HCT116 (cell line): ENCODE results near the gene AKR1A1. TPM values are rescaled to one million over a fixed set of nuclear protein-coding genes. Genes with fewer than 3 reads are reported as not detected.
"Not testable (repeated sequence)": the region's sequence is repeated elsewhere in the genome, so short reads cannot be mapped to it uniquely, and the experiment has no call there.

Source experiments
- ATAC-seq: fragments of 200-7000 bp; cut with Tn5 transposase; 2 replicates; pipeline ENCODE4 v1.9.1; 2020; ENCODE audit warnings: mild to moderate bottlenecking, moderate library complexity
- BruUV-seq: library from RNA; stranded (reverse); fragments of 400-500 nt; replicated peaks from 2 replicates; lab custom pipeline; 2021; lab: Mats Ljungman, UMichigan
- CTCF ChIA-PET: fragments of 300-600 bp; sonication (Branson Sonifier 250); formaldehyde crosslinking; loops from one replicate; lab custom pipeline; 2021; ENCODE audit warnings: antibody characterized with exemption; lab: Charles Lee
- POLR2A ChIA-PET: fragments of 300-600, 350-600 bp; sonication (Branson Sonifier 250); formaldehyde crosslinking; loops from one replicate; lab custom pipeline; 2021; ENCODE audit warnings: antibody characterized with exemption; lab: Charles Lee
- RAD21 ChIA-PET, 2 experiments: fragments of 300-600 bp; sonication (Branson Sonifier 250); formaldehyde crosslinking; loops; one replicate each; lab custom pipeline; 2023; ENCODE audit warnings: low total read pairs in 2 of 2; ENCODE audit not compliant: uncharacterized antibody in 2 of 2, unreplicated experiment in 2 of 2, low non-redundant PET in 1 of 2; lab: Charles Lee
- DNase-seq: peaks from one replicate; pipeline ENCODE4 v3.0.0-alpha.2; 2010; ENCODE audit warnings: low read depth, low spot score
- H2AFZ ChIP-seq: fragments of 200-600 bp; shearing (Covaris generic), sonication (generic); 2 replicates; pipeline ENCODE4 v1.6.1; 2017; ENCODE audit warnings: low read depth, mixed run types, mixed read lengths, antibody characterized with exemption, low read length; ENCODE audit not compliant: poor library complexity, severe bottlenecking
- H3K27ac ChIP-seq: 2 replicates; pipeline ENCODE4 v1.5.1; 2012; ENCODE audit warnings: low read depth, low read length
- H3K27me3 ChIP-seq: fragments of 200-600 bp; sonication (generic); 2 replicates; pipeline ENCODE4 v1.6.1; 2016; ENCODE audit warnings: mixed run types, low read length, mixed read lengths; ENCODE audit not compliant: insufficient read depth
- H3K36me3 ChIP-seq, 2 experiments: fragments of 200-500 bp in 1 of 2; fragments of 200-600 bp in 1 of 2; sonication (Bioruptor generic) in 1 of 2; sonication (generic) in 1 of 2; 2 replicates each; pipeline versions ENCODE4 v1.5.1 to v1.6.1; 2014 to 2016; ENCODE audit warnings: low read length in 2 of 2, inconsistent platforms in 1 of 2, mixed read lengths in 1 of 2, mixed run types in 1 of 2; ENCODE audit not compliant: insufficient read depth in 2 of 2, control insufficient read depth in 1 of 2
- H3K4me1 ChIP-seq, 2 experiments: fragments of 200-600 bp in 1 of 2; sonication (generic) in 1 of 2; 2 replicates each; pipeline versions ENCODE4 v1.5.1 to v1.6.1; 2012 to 2017; ENCODE audit warnings: low read length in 2 of 2, inconsistent platforms in 1 of 2, mild to moderate bottlenecking in 1 of 2, mixed read lengths in 1 of 2, mixed run types in 1 of 2, moderate library complexity in 1 of 2; ENCODE audit not compliant: insufficient read depth in 2 of 2, control insufficient read depth in 1 of 2
- H3K4me2 ChIP-seq: fragments of 200-600 bp; sonication (generic); 2 replicates; pipeline ENCODE4 v1.6.1; 2017; ENCODE audit warnings: mixed run types, low read length, mixed read lengths
- H3K4me3 ChIP-seq, 2 experiments: fragments of 200-600 bp in 1 of 2; sonication (generic) in 1 of 2; replicated peaks in 1 of 2; 2 replicates each; pipeline ENCODE4 v1.5.1; 2011 to 2016; ENCODE audit warnings: low read length in 2 of 2, control low read depth in 1 of 2, low read depth in 1 of 2, mild to moderate bottlenecking in 1 of 2, mixed read lengths in 1 of 2, mixed run types in 1 of 2
- H3K79me2 ChIP-seq: fragments of 200-600 bp; sonication (generic); 2 replicates; pipeline ENCODE4 v1.6.1; 2017; ENCODE audit warnings: mild to moderate bottlenecking, mixed run types, low read length, moderate library complexity, mixed read lengths; ENCODE audit not compliant: insufficient read depth
- H3K9ac ChIP-seq: fragments of 200-600 bp; sonication (generic); 2 replicates; pipeline ENCODE4 v1.6.1; 2016; ENCODE audit warnings: low read length, mixed read lengths
- H3K9me2 ChIP-seq: fragments of 200-600 bp; sonication (generic), shearing (Covaris generic); 2 replicates; pipeline ENCODE4 v1.6.1; 2017; ENCODE audit warnings: mixed run types, mild to moderate bottlenecking, moderate library complexity; ENCODE audit not compliant: insufficient read depth
- H3K9me3 ChIP-seq, 2 experiments: fragments of 200-500 bp in 1 of 2; fragments of 200-600 bp in 1 of 2; sonication (Bioruptor generic) in 1 of 2; sonication (generic) in 1 of 2; 2 replicates each; pipeline ENCODE4 v1.6.1; 2014 to 2017; ENCODE audit warnings: low read length in 2 of 2, mixed read lengths in 2 of 2, inconsistent platforms in 1 of 2, low read depth in 1 of 2, mild to moderate bottlenecking in 1 of 2, mixed run types in 1 of 2, moderate library complexity in 1 of 2; ENCODE audit not compliant: control insufficient read depth in 1 of 2, insufficient read depth in 1 of 2
- H4K20me1 ChIP-seq: fragments of 200-600 bp; sonication (generic), shearing (Covaris generic); 2 replicates; pipeline ENCODE4 v1.6.1; 2017; ENCODE audit warnings: mixed run types, mild to moderate bottlenecking, moderate library complexity; ENCODE audit not compliant: insufficient read depth
- CTCF ChIP-seq, 3 experiments: fragments of 200-600 bp in 1 of 3; sonication (generic) in 1 of 3; IDR thresholded peaks in 2 of 3; conservative IDR thresholded peaks in 1 of 3; 2 replicates each; pipeline ENCODE4 v1.5.1; 2012 to 2017; ENCODE audit warnings: low read depth in 2 of 3, low read length in 2 of 3, antibody characterized with exemption in 1 of 3, borderline replicate concordance in 1 of 3, control low read depth in 1 of 3, mild to moderate bottlenecking in 1 of 3, mixed read lengths in 1 of 3, mixed run types in 1 of 3, moderate library complexity in 1 of 3; ENCODE audit not compliant: insufficient read depth in 1 of 3
- FOSL1 ChIP-seq: IDR thresholded peaks from 2 replicates; pipeline ENCODE4 v1.6.1; 2012; ENCODE audit warnings: low read depth
- JUND ChIP-seq: IDR thresholded peaks from 2 replicates; pipeline ENCODE4 v1.6.1; 2012
- POLR2AphosphoS5 ChIP-seq: IDR thresholded peaks from 2 replicates; pipeline ENCODE4 v1.6.1; 2011; ENCODE audit warnings: mild to moderate bottlenecking, low read depth, low read length, moderate library complexity
- RAD21 ChIP-seq: IDR thresholded peaks from 2 replicates; pipeline ENCODE4 v1.6.1; 2012; ENCODE audit warnings: low read depth, mild to moderate bottlenecking
- SIN3A ChIP-seq: IDR thresholded peaks from 2 replicates; pipeline ENCODE4 v1.6.1; 2012; ENCODE audit warnings: low read depth
- YY1 ChIP-seq: IDR thresholded peaks from 2 replicates; pipeline ENCODE4 v1.6.1; 2011; ENCODE audit warnings: low read length, low read depth, moderate library complexity, mild to moderate bottlenecking; ENCODE audit not compliant: insufficient replicate concordance; ENCODE audit errors: extremely low read depth
- intact Hi-C: fragments of 100-400 bp; cut with micrococcal nuclease; formaldehyde crosslinking; loops from 2 replicates; pipeline ENCODE4 v1.10.0; 2022
- total RNA-seq: library from RNA; stranded (reverse); gene quantifications from one replicate; pipeline ENCODE4 v1.2.1, GENCODE V29; 2021; ENCODE audit not compliant: unreplicated experiment

AKR1A1 gene
- total RNA-seq, 1 experiment from 2014 or later: 199 TPM

GRCh38 chr1:45522324-45523104 lies 28.1 kb upstream of the AKR1A1 start:
- ATAC-seq: peak; percentile 63

GRCh38 chr1:45523516-45523915 lies 27.1 kb upstream of the AKR1A1 start:
- DNase-seq, H3K9me3 ChIP-seq, H3K4me3 ChIP-seq, BruUV-seq, H3K9me2 ChIP-seq, H3K27me3 ChIP-seq, ATAC-seq: not testable (repeated sequence)
- Histone ChIP-seq H4K20me1 (peaks cover 14% of the 10 kb centered on the region; the same call in 1 of the 2 replicates), H2AFZ (peak overlapping the region; percentile 98), H3K36me3 (peaks cover 4 to 14% of the 10 kb centered on the region in 2 experiments; a peak in 2 of 4 replicates), H3K79me2 (peaks cover 32% of the 10 kb centered on the region), H3K4me2 (peak overlapping the region; percentile 90), H3K27ac (peak overlapping the region; percentile 89), H3K4me1 (peaks cover 13 to 40% of the 10 kb centered on the region in 2 experiments; a peak in 3 of 4 replicates), H3K9ac (peak overlapping the region; percentile 99)
- RAD21 ChIA-PET: interaction anchor here in 1 of 2 experiments (1.3 kb wide), 1 partner anchor 46 kb away, joined by 4 read pairs; no protein-coding TSS in a partner anchor
- CTCF ChIA-PET: interaction anchor here (1.4 kb wide), 1 partner anchor 12 kb away, joined by 4 read pairs; no protein-coding TSS in a partner anchor
- intact Hi-C loops: loop anchor here (2.0 to 10.0 kb wide), 3 partner anchors 27 to 161 kb away; partner anchors contain the start of genes AKR1A1, GPBP1L1 and TMEM69
- POLR2A ChIA-PET: interaction anchor here (1.3 to 3.7 kb wide), 6 partner anchors 10 to 802 kb away, joined by 3 to 61 read pairs (median 8); partner anchors contain the start of genes AKR1A1, CCDC163 and MMACHC

More at GRCh38 chr1:45522324-45523104, 28.1 kb upstream of the AKR1A1 start:
- peaks cover 13 to 40% of the 10 kb centered on the region in 2 experiments; a peak in 3 of 4 replicates for H3K4me1 ChIP-seq
- H3K4me2 ChIP-seq: peak overlapping the region; percentile 90
- H2AFZ ChIP-seq: peak overlapping the region; percentile 98
- H3K27me3 ChIP-seq: no peaks in the 10 kb centered on the region
- no peaks in the 10 kb centered on the region for H3K9me3 ChIP-seq
- RAD21 ChIA-PET: interaction anchor here in 1 of 2 experiments (1.1 to 1.3 kb wide), 2 partner anchors 21 to 47 kb away, joined by 3 to 4 read pairs; no protein-coding TSS in a partner anchor
- peak; percentile 44 for DNase-seq
- POLR2A ChIA-PET: interaction anchor here (0.6 to 3.7 kb wide), 38 partner anchors 7 to 801 kb away, joined by 3 to 61 read pairs (median 4); partner anchors contain the start of genes AKR1A1, CCDC163, DYNLT4 and EIF2B3
- peaks cover 14% of the 10 kb centered on the region; the same call in 1 of the 2 replicates for H4K20me1 ChIP-seq
- peak overlapping the region; percentile 89 for H3K27ac ChIP-seq
- intact Hi-C loops: loop anchor here (2.0 to 10.0 kb wide), 3 partner anchors 28 to 162 kb away; partner anchors contain the start of genes AKR1A1, GPBP1L1 and TMEM69
- peak overlapping the region; percentile 99 for H3K9ac ChIP-seq
- TF ChIP-seq POLR2AphosphoS5: peak; percentile 67
- TF ChIP-seq SIN3A: no peak; the same call in 1 of the 2 replicates
- TF ChIP-seq JUND: 0 out of 2 replicates have a peak, but pooled peaks have one; percentile 15
- 0 out of 6 replicates have a peak, but pooled peaks of 1 of the 3 experiments have one; percentile 4 for TF ChIP-seq CTCF (IDR thresholded peaks at IDR 0.05 in 2 of 3, conservative IDR thresholded peaks at IDR 0.05 in 1 of 3; ENCODE audit: borderline replicate concordance in 1 of 3, insufficient read depth in 1 of 3, low read depth in 2 of 3, low read length in 2 of 3)
- no peak for TF ChIP-seq YY1
- no peak; the same call in 1 of the 2 replicates for TF ChIP-seq RAD21
- no peak for TF ChIP-seq FOSL1
- H3K4me3 ChIP-seq: peak overlapping the region; percentile 96 to 100
- CTCF ChIA-PET: interaction anchor here (0.6 to 1.0 kb wide), 3 partner anchors 10 to 46 kb away, joined by 3 read pairs; partner anchors contain the start of gene AKR1A1
- H3K79me2 ChIP-seq: peaks cover 41% of the 10 kb centered on the region
- peaks cover 8 to 20% of the 10 kb centered on the region in 2 experiments; a peak in 2 of 4 replicates for H3K36me3 ChIP-seq
- BruUV-seq: TSS peak; percentile 100
- H3K9me2 ChIP-seq: no peaks in the 10 kb centered on the region
